Fibroblast of mammary gland (primary cell): Measurements from ENCODE around the gene CCBE1.

Experiments used
- DNase-seq: peaks from one replicate; pipeline ENCODE4 v3.0.0-alpha.2; 2010; ENCODE audit warnings: low read depth
- H3K4me3 ChIP-seq: 2 replicates; pipeline ENCODE4 v1.5.1; 2011; ENCODE audit warnings: low read depth, mild to moderate bottlenecking, low read length, moderate library complexity; ENCODE audit not compliant: control insufficient read depth
- CTCF ChIP-seq: conservative IDR thresholded peaks from 2 replicates; pipeline ENCODE4 v1.5.1; 2011; ENCODE audit warnings: low read depth, low read length, inconsistent platforms; ENCODE audit not compliant: control insufficient read depth, insufficient read depth

The CCBE1 gene

DNA sequence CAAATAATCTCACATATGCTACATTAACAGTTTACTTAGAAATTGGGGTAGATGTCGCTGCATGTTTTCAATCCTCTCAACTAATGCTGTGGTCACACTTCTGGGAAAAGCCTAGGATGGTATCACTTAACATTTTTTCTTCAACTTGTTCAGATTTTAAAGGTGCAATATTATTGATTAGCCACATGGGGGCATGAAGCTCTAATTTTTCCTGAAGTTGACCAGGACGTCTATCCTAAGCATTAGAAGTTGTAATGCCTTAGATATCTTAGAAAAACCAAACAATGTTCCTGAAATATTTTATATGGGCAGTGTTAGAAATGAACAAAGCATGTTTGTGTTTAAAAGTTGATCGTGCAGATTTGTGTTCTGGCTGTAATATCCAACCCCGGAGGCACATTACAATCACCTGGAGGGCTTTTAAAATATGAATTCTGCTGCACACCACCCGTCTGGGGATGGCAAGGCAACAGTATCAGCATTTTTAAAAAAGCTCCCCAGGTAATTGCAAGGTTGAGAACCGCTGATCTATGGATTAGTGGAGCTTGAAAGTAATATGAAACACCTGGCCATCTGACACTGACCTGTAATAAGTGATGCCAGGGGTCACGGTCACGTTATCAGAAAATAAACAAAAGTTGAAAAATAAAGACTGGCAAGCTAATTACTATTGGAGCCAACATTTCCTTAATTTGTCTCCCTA, 237.7 kb downstream of the CCBE1 start:
- peak; percentile 51 for TF ChIP-seq CTCF
- no peak overlapping the region for H3K4me3 ChIP-seq
- peak; percentile 74 for DNase-seq

GRCh38 chr18:59458575-59458974, 238.6 kb downstream of the CCBE1 start:
- no peak for TF ChIP-seq CTCF
- H3K4me3 ChIP-seq, result no peak overlapping the region
- DNase-seq, result no peak

- no peak overlapping the region for H3K4me3 ChIP-seq
- DNase-seq, result no peak
- TF ChIP-seq CTCF, result no peak
Measured at GRCh38 chr18:59456657-59457056, 240.6 kb downstream of the CCBE1 start.

DNA sequence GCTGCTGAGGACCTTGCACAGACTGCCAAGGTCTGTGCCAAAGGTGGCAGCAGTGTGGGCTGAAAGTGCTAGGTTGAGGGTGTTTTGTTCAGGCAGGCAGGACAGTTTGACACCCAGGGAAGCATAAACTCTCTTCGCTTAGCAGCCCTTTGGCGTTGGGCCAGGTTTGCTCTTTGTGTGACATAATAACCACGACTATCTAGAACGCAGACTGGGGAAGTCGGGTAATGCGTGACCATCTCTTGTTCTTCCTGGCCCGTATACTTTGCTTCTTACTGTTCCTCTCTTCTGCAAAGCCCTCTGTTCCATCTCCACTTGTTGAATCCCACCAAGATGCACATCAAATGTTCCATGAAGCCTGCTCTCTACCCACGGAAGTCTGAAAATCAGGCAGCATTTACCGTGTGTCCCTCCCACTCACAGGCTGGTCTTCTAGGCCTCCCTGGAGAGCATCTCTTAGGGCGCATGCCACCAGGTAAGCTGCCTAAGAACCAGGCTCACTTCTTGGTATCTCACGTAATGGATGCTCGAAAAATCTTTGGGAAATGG, 241.4 kb downstream of the CCBE1 start:
- no peak for TF ChIP-seq CTCF
- no peak overlapping the region for H3K4me3 ChIP-seq
- no peak for DNase-seq

DNA sequence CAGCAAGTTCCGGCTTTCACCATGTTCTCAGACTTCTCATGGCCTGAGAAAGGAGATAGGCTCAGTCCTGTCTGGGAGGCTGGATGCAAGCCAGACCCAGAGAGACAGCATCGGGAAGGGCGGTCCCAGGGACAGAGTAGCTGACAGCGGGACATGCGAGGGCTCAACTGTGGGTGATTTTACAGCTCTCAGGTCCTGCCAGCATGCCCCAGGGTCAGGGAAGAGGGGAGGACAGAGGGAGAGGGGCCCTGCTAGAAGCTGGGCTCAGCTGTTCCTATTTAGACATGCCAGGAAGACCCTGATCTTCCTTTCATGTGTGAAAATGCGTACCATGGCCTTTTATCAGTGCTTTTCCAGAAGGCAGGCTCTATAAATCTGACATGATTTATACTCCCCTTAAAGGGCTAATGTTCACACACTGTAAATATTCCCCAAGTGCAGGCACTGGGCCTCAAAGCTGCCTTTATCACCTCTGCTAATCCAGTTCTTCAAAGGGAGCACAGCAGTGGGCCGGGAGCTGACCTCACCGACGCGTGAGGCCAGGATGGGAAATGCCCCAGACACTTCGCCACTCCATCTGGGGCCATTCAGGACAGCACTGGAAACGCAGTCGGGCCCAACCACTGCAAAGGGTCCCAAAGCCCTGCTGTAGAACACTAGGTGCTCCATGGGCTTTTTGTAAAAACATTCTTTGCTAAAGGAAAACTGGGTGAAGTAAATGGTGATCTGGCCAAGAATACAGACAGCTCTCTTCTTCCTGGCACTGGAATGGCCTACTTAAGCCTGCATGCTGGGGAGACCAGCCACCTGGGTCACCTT, 242.1 kb downstream of the CCBE1 start:
- no peak overlapping the region for H3K4me3 ChIP-seq
- DNase-seq, result no peak
- no peak for TF ChIP-seq CTCF

DNA sequence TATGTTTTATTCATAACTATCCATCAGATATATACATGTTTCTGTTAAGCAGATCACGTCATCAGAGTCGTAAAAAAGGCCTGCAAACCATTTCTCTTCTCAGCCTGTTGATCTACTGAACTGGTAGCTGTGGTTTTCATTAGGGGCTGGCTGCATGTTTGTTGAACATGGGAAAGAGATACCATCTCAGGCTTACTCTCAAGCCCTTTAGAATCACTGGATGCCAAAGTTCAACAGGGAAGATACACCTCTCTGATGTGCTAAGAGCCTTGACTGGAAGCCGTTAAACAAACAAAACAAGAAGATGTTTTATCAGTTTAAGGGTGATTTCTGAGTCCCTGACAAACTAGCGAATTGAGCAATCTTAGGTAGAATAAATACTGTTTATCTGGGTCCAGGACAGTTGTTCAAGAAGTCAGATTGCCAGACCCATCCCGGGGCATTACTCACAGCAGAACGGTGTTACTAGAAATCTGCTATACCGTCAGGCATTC, 243.7 kb downstream of the CCBE1 start:
- no peak overlapping the region for H3K4me3 ChIP-seq
- no peak for TF ChIP-seq CTCF
- DNase-seq, result no peak
